Epithelial cell of alveolus of lung (primary cell): ENCODE measurements around the gene OR51T1. TPM values are rescaled to one million over a fixed set of nuclear protein-coding genes. Genes with fewer than 3 reads are reported as not detected.

Experiments used
- total RNA-seq: library from RNA; depleted of rRNA; stranded (reverse); fragments of >200 nt; gene quantifications from 2 replicates; pipeline ENCODE4 v1.2.1, GENCODE V29; 2015

OR51T1 gene, protein sequence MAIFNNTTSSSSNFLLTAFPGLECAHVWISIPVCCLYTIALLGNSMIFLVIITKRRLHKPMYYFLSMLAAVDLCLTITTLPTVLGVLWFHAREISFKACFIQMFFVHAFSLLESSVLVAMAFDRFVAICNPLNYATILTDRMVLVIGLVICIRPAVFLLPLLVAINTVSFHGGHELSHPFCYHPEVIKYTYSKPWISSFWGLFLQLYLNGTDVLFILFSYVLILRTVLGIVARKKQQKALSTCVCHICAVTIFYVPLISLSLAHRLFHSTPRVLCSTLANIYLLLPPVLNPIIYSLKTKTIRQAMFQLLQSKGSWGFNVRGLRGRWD
- not detected in 2 replicates for total RNA-seq

DNA sequence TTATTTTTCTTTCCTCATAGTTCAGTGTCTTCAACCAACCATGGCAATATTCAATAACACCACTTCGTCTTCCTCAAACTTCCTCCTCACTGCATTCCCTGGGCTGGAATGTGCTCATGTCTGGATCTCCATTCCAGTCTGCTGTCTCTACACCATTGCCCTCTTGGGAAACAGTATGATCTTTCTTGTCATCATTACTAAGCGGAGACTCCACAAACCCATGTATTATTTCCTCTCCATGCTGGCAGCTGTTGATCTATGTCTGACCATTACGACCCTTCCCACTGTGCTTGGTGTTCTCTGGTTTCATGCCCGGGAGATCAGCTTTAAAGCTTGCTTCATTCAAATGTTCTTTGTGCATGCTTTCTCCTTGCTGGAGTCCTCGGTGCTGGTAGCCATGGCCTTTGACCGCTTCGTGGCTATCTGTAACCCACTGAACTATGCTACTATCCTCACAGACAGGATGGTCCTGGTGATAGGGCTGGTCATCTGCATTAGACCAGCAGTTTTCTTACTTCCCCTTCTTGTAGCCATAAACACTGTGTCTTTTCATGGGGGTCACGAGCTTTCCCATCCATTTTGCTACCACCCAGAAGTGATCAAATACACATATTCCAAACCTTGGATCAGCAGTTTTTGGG lies at the start of gene OR51T1:
OR51T1 (plus strand) TSS at position 41 of the 641 bp plus-strand sequence; CDS start at position 41, 0 bp downstream.

DNA sequence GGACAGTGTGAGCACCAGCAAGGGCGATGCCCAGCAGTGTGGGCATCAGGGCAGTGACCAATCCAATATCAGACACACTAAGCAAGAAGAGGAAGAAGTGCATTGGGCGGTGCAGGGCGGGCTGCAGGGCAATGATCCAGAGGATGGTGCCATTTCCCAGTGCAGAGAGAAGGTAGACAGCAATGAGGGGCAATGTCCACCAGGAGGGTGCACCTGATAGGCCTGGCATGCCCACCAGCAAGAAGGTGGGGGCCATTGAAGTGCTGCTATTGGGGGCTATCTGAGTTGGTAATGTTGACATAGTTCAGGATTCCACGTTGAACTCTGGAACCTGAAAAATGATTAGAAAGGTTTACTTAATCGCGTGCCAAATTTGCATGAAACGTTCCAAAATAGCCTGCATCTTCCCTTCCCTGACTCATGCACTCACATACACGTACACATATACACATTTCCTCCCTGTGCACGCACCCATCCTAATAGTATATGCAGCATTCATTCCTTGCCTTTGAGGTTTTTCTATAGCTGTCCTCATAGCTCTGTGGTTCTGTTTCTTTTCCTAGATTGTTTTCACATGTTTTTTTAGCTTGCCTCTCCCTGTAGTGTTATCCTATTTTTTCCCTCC lies 32.7 kb upstream of the OR51T1 start, which contains the start of gene OR51S1:
OR51S1 (minus strand) TSS at position 301 of the 625 bp plus-strand sequence; CDS start at position 301, 0 bp downstream.

DNA sequence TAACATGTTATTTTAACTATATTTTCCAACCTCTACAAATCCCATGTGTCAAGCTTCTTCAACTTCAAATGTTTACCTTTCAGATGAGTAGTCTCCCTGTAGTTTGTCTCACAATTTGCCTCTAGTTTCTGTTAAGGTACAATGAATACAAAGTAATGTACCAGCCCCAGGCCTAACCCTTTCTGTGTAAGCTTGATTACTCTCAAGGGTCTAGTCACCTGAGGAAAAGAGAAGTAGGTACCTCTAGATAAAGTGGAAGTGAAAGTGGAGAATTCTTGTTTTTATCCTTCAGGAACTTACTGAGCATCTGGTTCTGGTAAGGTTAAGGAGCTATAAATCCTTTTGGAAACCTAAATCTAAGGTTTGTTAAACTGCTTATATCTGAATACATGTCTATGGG lies 21.8 kb downstream of the OR51T1 start, which contains the start of gene OR51A7:
OR51A7 (plus strand) TSS at position 300 of the 400 bp plus-strand sequence. CDS start 3,587 bp downstream, outside the sequence.

DNA sequence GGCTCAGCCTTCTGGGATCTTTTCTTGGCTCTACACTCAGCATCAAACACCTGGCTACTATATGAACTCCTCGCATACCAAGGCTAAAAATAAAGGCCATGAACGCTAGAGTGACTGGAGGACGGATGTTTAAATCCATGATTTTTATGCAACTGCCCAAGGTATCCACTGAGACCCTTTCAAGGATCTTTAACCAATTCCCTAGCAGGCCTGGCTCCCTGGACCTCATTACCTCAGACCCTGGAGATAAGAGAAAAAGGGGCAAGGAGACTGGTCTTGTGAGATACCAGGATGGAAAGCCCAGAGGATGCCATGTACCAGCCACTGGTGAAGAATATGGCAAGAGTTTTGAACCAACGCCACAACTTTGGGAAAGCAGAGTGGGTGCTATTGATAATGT lies 37.5 kb downstream of the OR51T1 start, which contains the start of gene OR51G2:
OR51G2 (minus strand) TSS at position 101 of the 400 bp plus-strand sequence. CDS start 3,687 bp downstream, outside the sequence.

DNA sequence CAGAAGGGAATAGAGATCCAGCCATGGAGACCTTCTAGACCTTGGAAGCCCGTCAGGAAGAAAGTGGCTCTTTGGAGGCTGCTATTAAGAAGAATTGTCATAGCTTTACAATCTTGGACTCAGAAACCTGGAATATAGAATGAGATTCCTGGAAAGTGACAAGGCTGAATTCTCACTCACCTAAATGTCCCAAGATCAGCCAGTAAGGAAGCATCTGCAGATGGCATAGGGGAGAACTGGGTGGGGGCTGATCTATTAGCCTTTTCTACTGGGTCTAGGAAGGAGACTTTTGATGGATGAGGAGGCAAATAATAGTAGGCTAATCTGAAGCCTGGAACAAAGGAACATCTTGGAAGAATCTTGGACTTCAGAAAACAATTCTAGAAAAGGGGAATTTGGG lies 42.5 kb downstream of the OR51T1 start, which contains the start of gene OR51G1:
OR51G1 (minus strand) TSS at position 101 of the 400 bp plus-strand sequence; CDS start at position 101, 0 bp downstream.

Other genes starting within 250 kb of the OR51T1 start
- not detected in 2 replicates for gene OR51D1, start 244.4 kb upstream of the OR51T1 start, total RNA-seq
- not detected in 2 replicates for gene OR51E1, start 237.9 kb upstream of the OR51T1 start, total RNA-seq
- gene OR51E2, start 184.0 kb upstream of the OR51T1 start, total RNA-seq: not detected in 2 replicates
- gene MMP26, start 177.1 kb upstream of the OR51T1 start, total RNA-seq: not detected in 2 replicates
- not detected in 2 replicates for gene OR51F1, start 112.0 kb upstream of the OR51T1 start, total RNA-seq
- not detected in 2 replicates for gene OR52R1, start 77.5 kb upstream of the OR51T1 start, total RNA-seq
- not detected in 2 replicates for gene OR51F2, start 60.6 kb upstream of the OR51T1 start, total RNA-seq
- gene OR51S1, start 32.7 kb upstream of the OR51T1 start, total RNA-seq: not detected in 2 replicates
- not detected in 2 replicates for gene OR51A7, start 21.9 kb downstream of the OR51T1 start, total RNA-seq
- gene OR51G2, start 37.5 kb downstream of the OR51T1 start, total RNA-seq: not detected in 2 replicates
- not detected in 2 replicates for gene OR51G1, start 42.4 kb downstream of the OR51T1 start, total RNA-seq
- not detected in 2 replicates for gene OR51A4, start 65.7 kb downstream of the OR51T1 start, total RNA-seq
- gene OR51A2, start 73.8 kb downstream of the OR51T1 start, total RNA-seq: not detected in 2 replicates
- gene OR51L1, start 113.0 kb downstream of the OR51T1 start, total RNA-seq: not detected in 2 replicates
- gene OR52J3, start 164.6 kb downstream of the OR51T1 start, total RNA-seq: not detected in 2 replicates
- gene OR52E2, start 177.7 kb downstream of the OR51T1 start, total RNA-seq: not detected in 2 replicates
- not detected in 2 replicates for gene OR52E1, start 187.7 kb downstream of the OR51T1 start, total RNA-seq